ENCODE measurements around the gene MIPOL1. TPM values are rescaled to one million over a fixed set of nuclear protein-coding genes. Genes with fewer than 3 reads are reported as not detected.

MIPOL1 gene
- total and polyA plus RNA-seq, 7 experiments from 2014 or later, result 0.12 to 0.69 (median 0.27) TPM; not detected in 4

DNA sequence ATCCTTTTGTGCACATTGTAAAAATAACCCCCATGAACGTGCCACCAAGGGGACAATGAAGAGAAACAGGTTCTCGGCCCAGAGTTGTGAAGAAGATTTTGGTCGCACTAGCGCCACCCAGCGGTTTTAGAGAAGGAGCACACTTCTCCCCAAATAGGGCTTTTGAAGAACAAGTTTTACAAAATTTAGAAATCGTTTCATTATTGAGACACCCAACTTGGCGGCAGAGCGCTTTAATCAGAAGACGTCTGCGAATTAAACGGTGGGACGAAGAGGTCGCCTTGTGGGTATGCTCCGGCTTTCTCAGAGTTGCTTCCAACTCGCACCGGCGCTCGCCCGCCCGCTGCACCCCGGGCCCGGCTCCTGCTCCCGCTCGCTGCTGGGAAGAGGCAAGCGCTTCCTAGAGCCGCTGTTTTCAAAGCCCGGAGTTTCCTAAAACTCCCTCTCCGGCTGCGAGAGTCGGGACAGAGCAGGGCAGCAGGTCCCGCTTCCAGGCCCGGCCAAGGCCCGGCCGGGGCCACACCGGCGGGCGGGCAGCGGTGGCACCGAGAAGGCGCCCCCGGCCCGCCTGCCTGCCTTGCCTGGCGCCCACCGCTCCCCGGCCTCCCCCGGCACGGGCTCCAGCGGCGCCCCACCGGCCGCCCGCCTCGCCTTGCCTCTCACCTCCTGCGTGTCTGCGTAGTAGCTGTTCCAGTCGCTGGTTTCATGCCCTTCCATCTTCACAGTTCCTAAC lies 396.7 kb downstream of the MIPOL1 start:
- Mint-ChIP-seq H3K4me1 (peaks cover 7 to 42% (median 26%) of the 10 kb centered on the region in 7 donors), H3K27me3 (peaks cover 72 to 81% (median 77%) of the 10 kb centered on the region in 5 donors), H3K27ac (peak overlapping the region in 2 of 9 donors; percentile 4 to 72), H3K4me3 (peak overlapping the region; percentile 54 to 82 (median 70)), H3K36me3 (peaks cover 0 to 21% (median 3%) of the 10 kb centered on the region in 5 donors), H3K9me3 (peaks cover 0 to 72% (median 16%) of the 10 kb centered on the region in 11 donors)
- intact Hi-C loops (cut with micrococcal nuclease), result loop anchor here in 1 of 2 donors (5.0 to 10.0 kb wide), 2 partner anchors 280 to 613 kb away; partner anchors contain the start of gene SSTR1
- Histone ChIP-seq H3K27me3 (ENCODE audit: control insufficient read depth in 2 of 2, insufficient read depth in 2 of 2, low read length in 2 of 2) (peaks cover 4 to 21% of the 10 kb centered on the region in 2 donors), H3K4me1 (ENCODE audit: control insufficient read depth in 2 of 2, insufficient read depth in 2 of 2, low read length in 2 of 2) (no peaks in the 10 kb centered on the region), H3K36me3 (ENCODE audit: control insufficient read depth in 2 of 3, insufficient read depth in 3 of 3, low read length in 3 of 3) (no peaks in the 10 kb centered on the region), H3K9me3 (ENCODE audit: control insufficient read depth in 2 of 3, low read length in 3 of 3) (no peaks in the 10 kb centered on the region), H3K4me3 (ENCODE audit: low read length) (no peak overlapping the region), H3K27ac (ENCODE audit: low read depth, low read length) (no peak overlapping the region)
- DNase-seq, result no peak
- ATAC-seq, result no peak
- POLR2A ChIA-PET, result no interaction called here
- CTCF ChIA-PET, result no interaction called here

DNA sequence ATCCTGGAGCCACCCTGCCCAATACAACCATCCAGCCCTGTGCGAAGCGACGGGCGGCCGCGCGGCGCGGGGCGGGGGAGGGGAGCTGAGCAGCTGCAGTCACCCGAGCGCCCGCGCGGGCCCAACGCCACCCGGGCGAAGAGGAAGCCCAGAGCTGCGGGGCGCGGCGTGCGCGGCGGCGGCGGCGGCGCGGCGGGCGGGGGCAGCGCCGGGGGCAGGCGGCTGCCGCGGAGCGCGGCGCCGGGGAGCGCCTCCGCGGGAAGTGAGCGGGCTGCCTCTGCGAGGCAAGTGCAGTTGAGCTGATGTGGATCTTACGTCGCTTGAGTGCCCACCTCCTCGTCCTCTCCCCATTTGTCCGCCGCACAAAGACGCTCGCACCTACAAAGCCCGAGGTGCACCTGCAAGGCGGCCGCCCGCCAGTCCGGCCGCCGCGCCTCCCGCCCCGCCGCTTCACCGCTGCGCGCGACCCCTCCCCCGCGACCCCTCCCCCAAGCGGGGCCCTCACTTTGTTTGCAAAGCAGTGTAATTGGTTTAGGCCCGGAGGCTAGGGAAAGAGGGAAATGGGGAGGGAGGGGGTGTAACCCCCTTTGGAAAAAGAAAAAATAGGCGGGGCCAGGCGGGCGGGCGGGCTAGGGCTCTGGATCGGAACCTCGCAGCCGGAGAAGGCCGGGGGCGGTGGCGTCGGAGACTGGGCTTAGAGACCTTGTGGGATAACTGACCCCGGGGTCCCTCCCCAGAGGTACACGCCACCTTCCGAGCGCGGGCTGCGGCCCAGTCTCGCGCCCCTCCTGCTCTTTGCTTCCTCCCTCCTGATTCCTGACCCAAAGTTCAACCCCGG lies 397.5 kb downstream of the MIPOL1 start, which contains the start of the genes FOXA1 and TTC6:
FOXA1 (minus strand) TSS at position 279 of the 838 bp plus-strand sequence; CDS start at position 2, 277 bp downstream.
TTC6 (plus strand) TSS at position 659 of the 838 bp plus-strand sequence. CDS start 26,436 bp downstream, outside the sequence.
- no peaks in the 10 kb centered on the region for H3K36me3 ChIP-seq (ENCODE audit: control insufficient read depth in 2 of 3, insufficient read depth in 3 of 3, low read length in 3 of 3)
- no peak within 1 kb of the TSS for H3K27ac ChIP-seq (ENCODE audit: low read depth, low read length)
- Mint-ChIP-seq H3K9me3 (peaks cover 0 to 65% (median 16%) of the 10 kb centered on the region in 11 donors), H3K4me1 (peaks cover 7 to 49% (median 27%) of the 10 kb centered on the region in 7 donors), H3K27ac (peak within 1 kb of the TSS in 2 of 9 donors; percentile 52 to 72), H3K36me3 (peaks cover 0 to 19% (median 3%) of the 10 kb centered on the region in 5 donors), H3K27me3 (peaks cover 72 to 82% (median 80%) of the 10 kb centered on the region in 5 donors), H3K4me3 (peak within 1 kb of the TSS; percentile 59 to 82 (median 75))
- no peak within 1 kb of the TSS for H3K4me3 ChIP-seq (ENCODE audit: low read length)
- ChIA-PET POLR2A (no interaction called here), CTCF (no interaction called here)
- peak; percentile 12 for ATAC-seq
- no peaks in the 10 kb centered on the region for H3K4me1 ChIP-seq (ENCODE audit: control insufficient read depth in 2 of 2, insufficient read depth in 2 of 2, low read length in 2 of 2)
- H3K27me3 ChIP-seq (ENCODE audit: control insufficient read depth in 2 of 2, insufficient read depth in 2 of 2, low read length in 2 of 2), result peaks cover 4 to 23% of the 10 kb centered on the region in 2 donors
- intact Hi-C loops (cut with micrococcal nuclease), result loop anchor here in 1 of 2 donors (5.0 to 10.0 kb wide), 4 partner anchors 280 to 1073 kb away; partner anchors contain the start of genes NKX2-1, PAX9 and SSTR1
- no peak for DNase-seq
- H3K9me3 ChIP-seq (ENCODE audit: control insufficient read depth in 2 of 3, low read length in 3 of 3), result no peaks in the 10 kb centered on the region

DNA sequence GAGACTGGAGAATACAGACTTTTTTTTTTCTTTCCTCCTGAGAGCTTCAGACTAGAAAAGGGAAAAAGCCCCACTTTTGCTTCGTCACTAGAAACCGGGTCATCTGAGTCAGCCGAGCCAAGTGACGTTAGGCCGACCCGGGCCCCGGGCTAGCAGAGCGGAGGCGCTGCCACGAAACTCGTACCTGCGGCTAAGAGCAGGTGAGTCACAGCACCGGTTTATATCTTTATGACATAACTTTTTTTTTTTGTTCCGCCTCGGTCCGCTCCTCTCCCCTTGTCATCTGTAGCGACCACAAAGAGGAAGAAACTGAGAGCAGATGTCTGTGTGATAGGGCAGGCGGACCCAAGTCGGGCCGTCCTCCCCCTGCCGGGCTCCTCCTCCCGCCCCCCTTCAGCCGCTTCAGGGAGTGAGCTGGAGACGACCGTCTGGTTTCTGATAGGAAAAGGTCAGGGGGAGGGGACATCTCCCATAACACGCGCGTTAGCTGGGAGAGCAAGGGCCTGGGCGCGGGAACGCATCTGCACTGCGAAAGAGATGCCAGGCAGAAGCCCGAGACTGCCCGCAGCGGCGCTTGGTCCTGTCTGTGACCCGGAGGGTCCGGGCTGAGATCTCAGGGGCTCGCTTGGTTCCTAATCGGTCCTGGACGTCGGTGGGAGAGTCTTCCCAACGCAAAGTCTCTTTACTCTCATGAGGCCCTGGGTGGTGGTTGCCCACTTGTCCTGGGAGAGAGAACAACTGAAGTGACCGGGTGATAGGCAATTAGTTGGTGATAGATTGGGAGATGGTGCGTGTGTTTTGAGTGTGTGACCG lies 398.3 kb downstream of the MIPOL1 start:
- H3K27me3 ChIP-seq (ENCODE audit: control insufficient read depth in 2 of 2, insufficient read depth in 2 of 2, low read length in 2 of 2), result peaks cover 4 to 31% of the 10 kb centered on the region in 2 donors
- H3K9me3 Mint-ChIP-seq, result peaks cover 0 to 62% (median 11%) of the 10 kb centered on the region in 11 donors
- intact Hi-C loops (cut with micrococcal nuclease), result loop anchor here in 1 of 2 donors (5.0 to 10.0 kb wide), 3 partner anchors 279 to 1074 kb away; partner anchors contain the start of genes NKX2-1 and PAX9

DNA sequence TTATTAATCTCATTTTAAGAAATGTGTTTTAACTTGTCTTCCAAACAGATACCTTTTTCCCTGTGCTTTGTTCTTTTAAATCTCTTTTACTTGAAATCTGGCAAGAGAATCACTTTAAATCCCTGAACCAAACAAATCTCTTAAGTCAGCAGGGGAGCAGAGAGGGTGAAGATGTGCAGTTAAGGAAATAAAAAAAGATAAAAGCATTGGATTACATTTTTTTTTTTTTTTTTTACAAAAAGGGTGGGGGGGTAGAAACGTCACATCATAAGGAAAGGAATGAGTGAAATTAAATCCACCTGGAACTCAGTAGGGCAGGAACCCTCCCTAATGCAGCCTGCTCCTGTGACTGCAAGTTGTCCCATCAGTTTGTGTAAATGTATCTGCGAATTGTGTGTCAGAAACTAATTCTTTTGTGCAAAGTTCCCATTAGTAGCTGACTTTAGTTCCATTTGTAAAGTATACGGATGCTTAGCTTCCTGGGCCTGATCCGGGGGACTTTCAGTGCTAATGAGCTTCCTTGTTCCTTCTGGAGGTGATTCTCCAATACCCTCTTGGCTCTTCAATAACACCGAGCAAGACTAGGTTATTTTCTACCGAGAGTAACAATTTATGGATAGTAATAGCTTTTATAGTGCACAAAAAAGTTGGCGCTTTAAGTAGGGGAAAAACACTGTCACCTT lies 399.2 kb downstream of the MIPOL1 start:
- H3K4me1 Mint-ChIP-seq, result peaks cover 7 to 59% (median 32%) of the 10 kb centered on the region in 7 donors
- Histone ChIP-seq H3K9me3 (ENCODE audit: control insufficient read depth in 2 of 3, low read length in 3 of 3) (no peaks in the 10 kb centered on the region), H3K36me3 (ENCODE audit: control insufficient read depth in 2 of 3, insufficient read depth in 3 of 3, low read length in 3 of 3) (no peaks in the 10 kb centered on the region), H3K4me1 (ENCODE audit: control insufficient read depth in 2 of 2, insufficient read depth in 2 of 2, low read length in 2 of 2) (no peaks in the 10 kb centered on the region), H3K27me3 (ENCODE audit: control insufficient read depth in 2 of 2, insufficient read depth in 2 of 2, low read length in 2 of 2) (peaks cover 11 to 31% of the 10 kb centered on the region in 2 donors), H3K4me3 (ENCODE audit: low read length) (no peak overlapping the region), H3K27ac (ENCODE audit: low read depth, low read length) (no peak overlapping the region)
- H3K27me3 Mint-ChIP-seq, result peaks cover 76 to 83% (median 83%) of the 10 kb centered on the region in 5 donors
- peaks cover 0 to 9% (median 0%) of the 10 kb centered on the region in 5 donors for H3K36me3 Mint-ChIP-seq
- H3K4me3 Mint-ChIP-seq, result peak overlapping the region in 8 of 10 donors; percentile 6 to 82 (median 45)
- DNase-seq (no peak), ATAC-seq (no peak)
- ChIA-PET POLR2A (no interaction called here), CTCF (no interaction called here)
- intact Hi-C loops (cut with micrococcal nuclease), result loop anchor here in 1 of 2 donors (5.0 to 10.0 kb wide), 3 partner anchors 278 to 1075 kb away; partner anchors contain the start of genes NKX2-1 and PAX9
- H3K9me3 Mint-ChIP-seq, result peaks cover 0 to 61% (median 9%) of the 10 kb centered on the region in 11 donors
- no peak overlapping the region for H3K27ac Mint-ChIP-seq

More for the DNA sequence above, 398.3 kb downstream of the MIPOL1 start:
- Mint-ChIP-seq H3K27me3 (peaks cover 72 to 82% (median 79%) of the 10 kb centered on the region in 5 donors), H3K4me3 (peak overlapping the region; percentile 47 to 82 (median 71)), H3K36me3 (peaks cover 0 to 13% (median 3%) of the 10 kb centered on the region in 5 donors), H3K4me1 (peaks cover 7 to 55% (median 32%) of the 10 kb centered on the region in 7 donors), H3K27ac (peak overlapping the region in 1 of 9 donors; percentile 52)
- no peaks in the 10 kb centered on the region for H3K4me1 ChIP-seq (ENCODE audit: control insufficient read depth in 2 of 2, insufficient read depth in 2 of 2, low read length in 2 of 2)
- ATAC-seq (peak; percentile 66), DNase-seq (peak in 3 of 9 donors; percentile 13 to 60 (median 58))
- no peak overlapping the region for H3K27ac ChIP-seq (ENCODE audit: low read depth, low read length)
- ChIA-PET CTCF (no interaction called here), POLR2A (no interaction called here)
- H3K4me3 ChIP-seq (ENCODE audit: low read length), result no peak overlapping the region
- H3K9me3 ChIP-seq (ENCODE audit: control insufficient read depth in 2 of 3, low read length in 3 of 3), result no peaks in the 10 kb centered on the region
- H3K36me3 ChIP-seq (ENCODE audit: control insufficient read depth in 2 of 3, insufficient read depth in 3 of 3, low read length in 3 of 3), result no peaks in the 10 kb centered on the region

DNA sequence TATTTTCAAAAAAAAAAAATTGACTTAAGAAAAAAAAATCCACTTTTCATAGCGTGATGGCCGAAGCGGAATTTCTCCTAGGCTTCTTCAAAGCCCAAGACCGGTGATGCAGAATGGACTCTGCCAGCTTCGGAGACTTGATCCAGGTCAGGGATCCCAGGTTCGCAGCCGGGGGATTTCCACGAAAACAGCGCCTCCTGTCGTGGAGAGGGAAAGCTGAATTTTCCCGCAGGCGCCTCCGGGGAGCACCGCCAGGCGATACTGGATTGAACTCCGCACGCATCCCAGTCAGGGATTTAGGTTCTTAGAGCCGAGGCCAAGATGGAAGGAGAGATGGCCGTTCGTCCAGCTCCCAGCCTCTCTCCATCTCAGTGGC lies 399.8 kb downstream of the MIPOL1 start:
- H3K27me3 Mint-ChIP-seq, result peaks cover 74 to 81% (median 79%) of the 10 kb centered on the region in 5 donors
- POLR2A ChIA-PET, result no interaction called here
- CTCF ChIA-PET, result no interaction called here
- peaks cover 7 to 59% (median 32%) of the 10 kb centered on the region in 7 donors for H3K4me1 Mint-ChIP-seq
- Histone ChIP-seq H3K4me1 (ENCODE audit: control insufficient read depth in 2 of 2, insufficient read depth in 2 of 2, low read length in 2 of 2) (no peaks in the 10 kb centered on the region), H3K4me3 (ENCODE audit: low read length) (no peak overlapping the region), H3K27ac (ENCODE audit: low read depth, low read length) (no peak overlapping the region), H3K9me3 (ENCODE audit: control insufficient read depth in 2 of 3, low read length in 3 of 3) (no peaks in the 10 kb centered on the region), H3K27me3 (ENCODE audit: control insufficient read depth in 2 of 2, insufficient read depth in 2 of 2, low read length in 2 of 2) (peaks cover 11 to 31% of the 10 kb centered on the region in 2 donors), H3K36me3 (ENCODE audit: control insufficient read depth in 2 of 3, insufficient read depth in 3 of 3, low read length in 3 of 3) (no peaks in the 10 kb centered on the region)
- H3K4me3 Mint-ChIP-seq, result peak overlapping the region in 8 of 10 donors; percentile 8 to 82 (median 45)
- peaks cover 0 to 9% (median 0%) of the 10 kb centered on the region in 5 donors for H3K36me3 Mint-ChIP-seq
- intact Hi-C loops (cut with micrococcal nuclease), result loop anchor here in 1 of 2 donors (5.0 to 10.0 kb wide), 3 partner anchors 277 to 1075 kb away; partner anchors contain the start of genes NKX2-1 and PAX9
- H3K27ac Mint-ChIP-seq, result no peak overlapping the region
- DNase-seq (no peak), ATAC-seq (no peak)
- H3K9me3 Mint-ChIP-seq, result peaks cover 0 to 56% (median 9%) of the 10 kb centered on the region in 11 donors
